ENCODE data around the gene XRN1.

GRCh38 chr3:142272200-142272891, 175.5 kb downstream of the XRN1 start:
- TF ChIP-seq EP300 (IDR thresholded peaks at IDR 0.05) (no peak), POLR2A (IDR thresholded peaks at IDR 0.05) (no peak), CTCF (IDR thresholded peaks at IDR 0.05) (no peak)
